Neuronal stem cell (in vitro differentiated cells): ENCODE measurements around the gene RAPGEF6.

Source experiments
- DNase-seq: peaks from one replicate; pipeline ENCODE4 v3.0.0-alpha.2; 2013; ENCODE audit warnings: low spot score
- H2AFZ ChIP-seq: one replicate; pipeline ENCODE4 v1.6.1; 2013; ENCODE audit warnings: mild to moderate bottlenecking, low read length, inconsistent platforms
- H2AK5ac ChIP-seq: 2 replicates; pipeline ENCODE4 v1.6.1; 2013; ENCODE audit warnings: low read depth, mild to moderate bottlenecking, inconsistent platforms, low read length, moderate library complexity, mixed read lengths
- H2BK120ac ChIP-seq: 2 replicates; pipeline ENCODE4 v1.6.1; 2013; ENCODE audit warnings: low read depth, mild to moderate bottlenecking, inconsistent platforms, low read length, moderate library complexity, mixed read lengths
- H2BK12ac ChIP-seq: one replicate; pipeline ENCODE4 v1.6.1; 2013; ENCODE audit warnings: low read length, inconsistent platforms
- H2BK15ac ChIP-seq: 2 replicates; pipeline ENCODE4 v1.6.1; 2013; ENCODE audit warnings: mild to moderate bottlenecking, low read length, inconsistent platforms, mixed read lengths
- H2BK5ac ChIP-seq: one replicate; pipeline ENCODE4 v1.6.1; 2013; ENCODE audit warnings: inconsistent platforms, mild to moderate bottlenecking, low read length, moderate library complexity
- H3K14ac ChIP-seq: one replicate; pipeline ENCODE4 v1.6.1; 2013; ENCODE audit warnings: low read length, inconsistent platforms
- H3K18ac ChIP-seq: 2 replicates; pipeline ENCODE4 v1.6.1; 2013; ENCODE audit warnings: low read length, inconsistent platforms
- H3K23ac ChIP-seq: 2 replicates; pipeline ENCODE4 v1.6.1; 2013; ENCODE audit warnings: low read depth, mild to moderate bottlenecking, mixed read lengths, low read length, inconsistent platforms; ENCODE audit not compliant: poor library complexity
- H3K27ac ChIP-seq: replicated peaks from 3 replicates; pipeline ENCODE4 v1.5.1; 2013; ENCODE audit warnings: low read length, inconsistent platforms
- H3K27me3 ChIP-seq, 3 experiments: 2 replicates each; pipeline ENCODE4 v1.6.1; 2013; ENCODE audit warnings: low read length in 3 of 3, mild to moderate bottlenecking in 2 of 3, inconsistent platforms in 1 of 3, low read depth in 1 of 3, mixed read lengths in 1 of 3, moderate library complexity in 1 of 3; ENCODE audit not compliant: control insufficient read depth in 3 of 3, insufficient read depth in 3 of 3
- H3K36me3 ChIP-seq, 2 donors: replicated peaks in 1 of 2; 2 replicates each; pipeline ENCODE4 v1.6.1; 2013; ENCODE audit warnings: low read length in 2 of 2; ENCODE audit not compliant: control insufficient read depth in 2 of 2, insufficient read depth in 2 of 2
- H3K4ac ChIP-seq: 2 replicates; pipeline ENCODE4 v1.6.1; 2013; ENCODE audit warnings: inconsistent platforms, mild to moderate bottlenecking, low read length, moderate library complexity
- H3K4me1 ChIP-seq, 2 donors: 1 replicate in 1 of 2; 2 replicates in 1 of 2; pipeline ENCODE4 v1.6.1; 2013; ENCODE audit warnings: low read length in 2 of 2, low read depth in 1 of 2; ENCODE audit not compliant: control insufficient read depth in 2 of 2, insufficient read depth in 1 of 2
- H3K4me2 ChIP-seq: one replicate; pipeline ENCODE4 v1.6.1; 2013; ENCODE audit warnings: mild to moderate bottlenecking, low read length, inconsistent platforms; ENCODE audit not compliant: insufficient read depth, poor library complexity, severe bottlenecking
- H3K4me3 ChIP-seq, 2 donors: 2 replicates each; pipeline ENCODE4 v1.5.1; 2013; ENCODE audit warnings: low read length in 2 of 2, mild to moderate bottlenecking in 2 of 2, inconsistent platforms in 1 of 2, moderate library complexity in 1 of 2
- H3K79me1 ChIP-seq: one replicate; pipeline ENCODE4 v1.6.1; 2013; ENCODE audit warnings: low read depth, mild to moderate bottlenecking, inconsistent platforms, low read length, moderate library complexity
- H3K9ac ChIP-seq: one replicate; pipeline ENCODE4 v1.6.1; 2013; ENCODE audit warnings: mild to moderate bottlenecking, low read depth, low read length, inconsistent platforms; ENCODE audit not compliant: poor library complexity
- H3K9me3 ChIP-seq, 2 donors: replicated peaks in 1 of 2; 2 replicates each; pipeline versions ENCODE3 to v1.6.1; 2013; ENCODE audit warnings: low read length in 2 of 2, mild to moderate bottlenecking in 2 of 2, inconsistent platforms in 1 of 2, low read depth in 1 of 2, mixed read lengths in 1 of 2, moderate library complexity in 1 of 2; ENCODE audit not compliant: control insufficient read depth in 2 of 2, insufficient read depth in 1 of 2
- H4K8ac ChIP-seq: one replicate; pipeline ENCODE4 v1.6.1; 2013; ENCODE audit warnings: low read depth, mild to moderate bottlenecking, inconsistent platforms, low read length, moderate library complexity
- H4K91ac ChIP-seq: one replicate; pipeline ENCODE4 v1.6.1; 2013; ENCODE audit warnings: low read length, low read depth, mild to moderate bottlenecking, inconsistent platforms; ENCODE audit not compliant: poor library complexity
- WGBS, 2 donors: extraction: QIAGEN DNeasy Blood & Tissue Kit; methylation state at CpG; one replicate each; pipeline ENCODE4 v1.1.7; 2013; ENCODE audit warnings: missing lambda C conversion rate in 2 of 2, mixed read lengths in 1 of 2; ENCODE audit not compliant: insufficient read length in 2 of 2, insufficient replicate concordance in 1 of 2; ENCODE audit errors: extremely low coverage in 2 of 2; 5-methylcytosine and 5-hydroxymethylcytosine counted together

RAPGEF6 gene

GRCh38 chr5:131545845-131546244 is 89.2 kb downstream of the RAPGEF6 start:
- Histone ChIP-seq H2BK15ac (no peak overlapping the region), H3K4me3 (no peak overlapping the region), H3K79me1 (no peaks in the 10 kb centered on the region), H2AFZ (no peak overlapping the region), H3K23ac (no peak overlapping the region), H3K36me3 (peaks cover 0 to 24% of the 10 kb centered on the region in 2 donors), H2BK5ac (no peak overlapping the region), H3K27me3 (no peaks in the 10 kb centered on the region), H2BK12ac (no peak overlapping the region), H3K18ac (no peak overlapping the region), H2BK120ac (no peak overlapping the region), H3K4me1 (peaks cover 0 to 5% of the 10 kb centered on the region in 2 donors), H3K9ac (no peak overlapping the region), H4K8ac (no peak overlapping the region), H3K14ac (no peak overlapping the region), H3K4me2 (no peak overlapping the region), H3K4ac (no peak overlapping the region), H4K91ac (no peak overlapping the region), H3K9me3 (no peaks in the 10 kb centered on the region), H2AK5ac (no peak overlapping the region), H3K27ac (no peak overlapping the region)
- DNase-seq: no peak
- no CpG with 5 or more reads among the region's 1 CpG for WGBS, 2 donors

- no CpG with 5 or more reads among the region's 1 CpG for WGBS, 2 donors
Measured at GRCh38 chr5:131542723-131543122, 92.3 kb downstream of the RAPGEF6 start.

GRCh38 chr5:131541762-131542161 is 93.3 kb downstream of the RAPGEF6 start:
- Histone ChIP-seq H2BK15ac (no peak overlapping the region), H2AK5ac (no peak overlapping the region), H4K8ac (no peak overlapping the region), H3K23ac (no peak overlapping the region), H3K14ac (no peak overlapping the region), H3K18ac (no peak overlapping the region), H2BK5ac (no peak overlapping the region), H3K9me3 (no peaks in the 10 kb centered on the region), H3K27me3 (no peaks in the 10 kb centered on the region), H2BK12ac (no peak overlapping the region), H2AFZ (no peak overlapping the region), H4K91ac (no peak overlapping the region), H3K79me1 (no peaks in the 10 kb centered on the region), H2BK120ac (no peak overlapping the region), H3K4me1 (peaks cover 0 to 5% of the 10 kb centered on the region in 2 donors), H3K4me3 (no peak overlapping the region), H3K4ac (no peak overlapping the region), H3K36me3 (peaks cover 0 to 16% of the 10 kb centered on the region in 2 donors), H3K4me2 (no peak overlapping the region), H3K27ac (no peak overlapping the region), H3K9ac (no peak overlapping the region)
- whole genome bisulfite sequencing, 2 donors: no CpG with 5 or more reads among the region's 1 CpG
- no peak for DNase-seq

More at GRCh38 chr5:131542723-131543122, 92.3 kb downstream of the RAPGEF6 start:
- Histone ChIP-seq H4K8ac (no peak overlapping the region), H3K4me3 (no peak overlapping the region), H3K27ac (no peak overlapping the region), H3K4ac (no peak overlapping the region), H2BK5ac (no peak overlapping the region), H2BK15ac (no peak overlapping the region), H2BK12ac (no peak overlapping the region), H3K27me3 (no peaks in the 10 kb centered on the region), H3K23ac (no peak overlapping the region), H2AK5ac (no peak overlapping the region), H3K9me3 (no peaks in the 10 kb centered on the region), H3K79me1 (no peaks in the 10 kb centered on the region), H3K14ac (no peak overlapping the region), H3K4me2 (no peak overlapping the region), H2AFZ (no peak overlapping the region), H3K4me1 (peaks cover 0 to 5% of the 10 kb centered on the region in 2 donors), H3K36me3 (peaks cover 0 to 25% of the 10 kb centered on the region in 2 donors), H3K9ac (no peak overlapping the region), H3K18ac (no peak overlapping the region), H2BK120ac (no peak overlapping the region), H4K91ac (no peak overlapping the region)
- no peak for DNase-seq

DNA sequence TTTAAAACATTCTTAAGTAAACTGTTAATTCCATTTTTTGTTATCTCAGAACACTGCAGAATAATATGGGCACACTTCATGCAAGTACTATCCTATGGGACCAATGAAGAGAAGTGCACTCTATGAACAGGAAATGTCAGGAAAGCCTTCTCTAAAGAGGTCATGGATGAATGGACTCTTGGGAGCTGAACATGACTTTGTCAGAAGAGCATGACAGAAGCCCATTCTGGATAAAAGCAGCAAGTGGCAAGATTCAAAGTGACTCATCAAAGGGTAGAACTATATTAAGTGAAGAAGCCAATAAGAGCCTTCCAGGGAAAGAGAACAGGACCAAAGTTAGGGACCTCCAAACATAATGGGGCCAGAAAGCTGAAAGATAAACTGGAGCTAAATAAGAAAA is 94.0 kb downstream of the RAPGEF6 start:
- no peak overlapping the region for H3K9ac ChIP-seq
- no peak overlapping the region for H2BK12ac ChIP-seq
- H4K91ac ChIP-seq: no peak overlapping the region
- no peak for DNase-seq
- no peaks in the 10 kb centered on the region for H3K27me3 ChIP-seq
- no peak overlapping the region for H3K27ac ChIP-seq
- no peak overlapping the region for H2BK120ac ChIP-seq
- H3K79me1 ChIP-seq: no peaks in the 10 kb centered on the region
- no peak overlapping the region for H3K14ac ChIP-seq
- no peak overlapping the region for H2BK5ac ChIP-seq
- peaks cover 0 to 5% of the 10 kb centered on the region in 2 donors for H3K4me1 ChIP-seq
- no peak overlapping the region for H3K4me3 ChIP-seq
- H2BK15ac ChIP-seq: no peak overlapping the region
- H3K23ac ChIP-seq: no peak overlapping the region
- no peak overlapping the region for H3K4ac ChIP-seq
- H3K4me2 ChIP-seq: no peak overlapping the region
- H2AK5ac ChIP-seq: no peak overlapping the region
- H3K36me3 ChIP-seq: peaks cover 0 to 16% of the 10 kb centered on the region in 2 donors
- H4K8ac ChIP-seq: no peak overlapping the region
- no peak overlapping the region for H3K18ac ChIP-seq
- H2AFZ ChIP-seq: no peak overlapping the region
- no peaks in the 10 kb centered on the region for H3K9me3 ChIP-seq
